Tibial artery (tissue), 4 donors: Measurements from ENCODE around the gene FNDC11.

ENCODE experiments used
- DNase-seq, 2 donors: peaks; one replicate each; pipeline ENCODE4 v3.0.0-alpha.2; 2019
- H3K27ac ChIP-seq, 2 donors: fragments of 200-600 bp; sonication (generic) in 1 of 2; 1 replicate in 1 of 2; 2 replicates in 1 of 2; pipeline ENCODE4 v1.5.1; 2018 to 2019; ENCODE audit warnings: mild to moderate bottlenecking in 1 of 2
- H3K27me3 ChIP-seq, 2 donors: fragments of 200-600 bp; sonication (generic) in 1 of 2; one replicate each; pipeline versions ENCODE4 v1.5.1 to v1.6.0; 2016 to 2019
- H3K36me3 ChIP-seq, 3 donors: fragments of 200-600 bp; sonication (generic) in 2 of 3; one replicate each; pipeline ENCODE4 v1.5.1; 2016 to 2019; ENCODE audit warnings: mild to moderate bottlenecking in 2 of 3
- H3K4me1 ChIP-seq, 4 donors: fragments of 200-600 bp; sonication (generic) in 2 of 4; 1 replicate in 3 of 4; 2 replicates in 1 of 4; pipeline ENCODE4 v1.5.1; 2016 to 2019
- H3K4me3 ChIP-seq, 2 donors: fragments of 200-600 bp; sonication (generic) in 1 of 2; 1 replicate in 1 of 2; 2 replicates in 1 of 2; pipeline ENCODE4 v1.5.1; 2018 to 2019; ENCODE audit warnings: mild to moderate bottlenecking in 2 of 2
- H3K9me3 ChIP-seq, 3 donors: fragments of 200-600 bp; sonication (generic) in 1 of 3; one replicate each; pipeline ENCODE4 v1.5.1; 2016 to 2019
- intact Hi-C: fragments of 100-400 bp; cut with DNase I; formaldehyde crosslinking; loops from one replicate; pipeline ENCODE4 v1.15.0; 2023; ENCODE audit warnings: low total_unique reads
- TF ChIP-seq, protein P1 (sequence below), 2 experiments: fragments of 200-600 bp in 1 of 2; fragments of 450-650 bp in 1 of 2; IDR thresholded peaks; one replicate each; pipeline ENCODE4 v1.5.1; 2017 to 2019; ENCODE audit warnings: antibody characterized with exemption in 2 of 2, mild to moderate bottlenecking in 1 of 2, moderate library complexity in 1 of 2

FNDC11 gene

DNA sequence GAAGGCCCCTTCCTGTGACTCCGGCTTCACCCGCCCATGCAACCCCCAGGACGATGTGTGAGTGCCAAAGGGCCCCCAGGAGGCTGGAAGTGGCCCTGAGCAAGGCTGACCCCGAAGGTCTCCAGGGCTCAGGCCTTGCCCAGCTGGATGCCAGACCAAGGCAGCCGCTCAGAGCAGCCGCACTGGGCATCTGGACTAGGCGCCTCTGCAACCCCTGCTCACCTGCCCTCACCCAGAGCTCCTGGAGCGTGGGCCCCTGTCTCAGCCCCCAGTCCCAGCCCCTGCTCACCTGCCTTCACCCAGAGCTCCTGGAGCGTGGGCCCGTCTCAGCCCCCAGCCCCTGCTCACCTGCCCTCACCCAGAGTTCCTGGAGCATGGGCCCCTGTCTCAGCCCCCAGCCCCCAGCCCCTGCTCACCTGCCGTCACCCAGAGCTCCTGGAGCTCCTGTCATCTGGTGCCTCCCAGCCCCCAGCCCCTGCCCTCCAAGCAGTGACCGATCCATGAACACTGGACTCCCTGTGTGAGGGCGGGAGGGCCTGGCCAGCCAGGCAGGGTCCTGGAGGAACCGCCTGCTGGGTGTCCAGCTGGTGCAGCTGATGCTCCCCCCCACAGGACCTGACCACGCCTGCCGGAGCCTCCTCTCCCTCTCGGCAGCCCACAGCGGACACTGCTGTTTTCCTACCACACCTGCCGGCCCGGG, 7.6 kb upstream of the FNDC11 start:
- Histone ChIP-seq H3K27me3 (peaks cover 0 to 79% of the 10 kb centered on the region in 2 donors), H3K4me3 (no peak overlapping the region), H3K9me3 (no peaks in the 10 kb centered on the region), H3K4me1 (peaks cover 0 to 5% (median 0%) of the 10 kb centered on the region in 4 donors), H3K27ac (no peak overlapping the region), H3K36me3 (no peaks in the 10 kb centered on the region)
- no peak for DNase-seq
- intact Hi-C loops = loop anchor here (5.0 kb wide), 1 partner anchor 241 kb away; no protein-coding TSS in a partner anchor
- TF ChIP-seq, protein P1, sequence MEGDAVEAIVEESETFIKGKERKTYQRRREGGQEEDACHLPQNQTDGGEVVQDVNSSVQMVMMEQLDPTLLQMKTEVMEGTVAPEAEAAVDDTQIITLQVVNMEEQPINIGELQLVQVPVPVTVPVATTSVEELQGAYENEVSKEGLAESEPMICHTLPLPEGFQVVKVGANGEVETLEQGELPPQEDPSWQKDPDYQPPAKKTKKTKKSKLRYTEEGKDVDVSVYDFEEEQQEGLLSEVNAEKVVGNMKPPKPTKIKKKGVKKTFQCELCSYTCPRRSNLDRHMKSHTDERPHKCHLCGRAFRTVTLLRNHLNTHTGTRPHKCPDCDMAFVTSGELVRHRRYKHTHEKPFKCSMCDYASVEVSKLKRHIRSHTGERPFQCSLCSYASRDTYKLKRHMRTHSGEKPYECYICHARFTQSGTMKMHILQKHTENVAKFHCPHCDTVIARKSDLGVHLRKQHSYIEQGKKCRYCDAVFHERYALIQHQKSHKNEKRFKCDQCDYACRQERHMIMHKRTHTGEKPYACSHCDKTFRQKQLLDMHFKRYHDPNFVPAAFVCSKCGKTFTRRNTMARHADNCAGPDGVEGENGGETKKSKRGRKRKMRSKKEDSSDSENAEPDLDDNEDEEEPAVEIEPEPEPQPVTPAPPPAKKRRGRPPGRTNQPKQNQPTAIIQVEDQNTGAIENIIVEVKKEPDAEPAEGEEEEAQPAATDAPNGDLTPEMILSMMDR (IDR thresholded peaks at IDR 0.05) = no peak

DNA sequence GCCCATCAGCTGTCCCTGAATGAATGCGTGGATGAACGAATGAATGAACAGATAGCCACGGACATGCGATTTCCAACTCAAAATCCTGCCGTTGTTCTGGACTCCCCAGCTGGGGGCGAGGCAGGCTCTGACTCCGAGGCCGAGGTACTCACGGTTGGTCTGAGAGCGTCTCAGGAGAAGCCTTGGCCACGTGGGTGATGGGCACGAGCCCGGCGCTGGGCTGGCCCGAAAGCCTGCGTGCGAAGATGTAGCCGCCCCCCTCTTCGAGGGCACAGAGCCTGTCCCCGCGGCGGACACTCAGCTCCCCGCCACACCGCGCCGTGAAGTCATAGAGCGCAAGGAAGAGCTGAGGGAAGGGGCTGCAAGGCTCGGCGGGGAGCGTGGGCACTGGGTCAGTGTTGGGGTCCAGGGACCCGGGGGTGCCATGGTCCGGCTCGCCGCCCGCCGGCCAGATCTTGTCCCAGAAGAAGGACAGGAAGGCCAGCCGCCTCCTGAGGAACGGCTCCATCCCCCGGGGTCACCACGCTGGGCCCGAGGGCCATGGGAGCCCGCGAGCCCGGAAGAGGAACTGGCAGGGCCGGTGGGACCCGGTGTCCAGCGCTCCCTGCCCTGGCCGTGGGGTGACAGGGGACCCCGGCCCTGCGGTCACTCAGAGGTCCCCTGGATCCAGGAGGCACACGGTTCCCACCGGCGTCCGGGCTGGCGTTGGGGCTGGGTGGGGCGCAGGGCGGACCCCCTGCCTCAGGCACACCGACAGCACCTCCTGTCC, 6.8 kb upstream of the FNDC11 start:
- TF ChIP-seq, protein P1 (IDR thresholded peaks at IDR 0.05) = no peak
- H3K9me3 ChIP-seq = no peaks in the 10 kb centered on the region
- no peak overlapping the region for H3K27ac ChIP-seq
- H3K4me3 ChIP-seq = no peak overlapping the region
- no peak for DNase-seq
- intact Hi-C loops = loop anchor here (5.0 kb wide), 1 partner anchor 240 kb away; no protein-coding TSS in a partner anchor
- no peaks in the 10 kb centered on the region for H3K36me3 ChIP-seq
- H3K4me1 ChIP-seq = peaks cover 0 to 5% (median 0%) of the 10 kb centered on the region in 4 donors
- H3K27me3 ChIP-seq = peaks cover 0 to 74% of the 10 kb centered on the region in 2 donors

DNA sequence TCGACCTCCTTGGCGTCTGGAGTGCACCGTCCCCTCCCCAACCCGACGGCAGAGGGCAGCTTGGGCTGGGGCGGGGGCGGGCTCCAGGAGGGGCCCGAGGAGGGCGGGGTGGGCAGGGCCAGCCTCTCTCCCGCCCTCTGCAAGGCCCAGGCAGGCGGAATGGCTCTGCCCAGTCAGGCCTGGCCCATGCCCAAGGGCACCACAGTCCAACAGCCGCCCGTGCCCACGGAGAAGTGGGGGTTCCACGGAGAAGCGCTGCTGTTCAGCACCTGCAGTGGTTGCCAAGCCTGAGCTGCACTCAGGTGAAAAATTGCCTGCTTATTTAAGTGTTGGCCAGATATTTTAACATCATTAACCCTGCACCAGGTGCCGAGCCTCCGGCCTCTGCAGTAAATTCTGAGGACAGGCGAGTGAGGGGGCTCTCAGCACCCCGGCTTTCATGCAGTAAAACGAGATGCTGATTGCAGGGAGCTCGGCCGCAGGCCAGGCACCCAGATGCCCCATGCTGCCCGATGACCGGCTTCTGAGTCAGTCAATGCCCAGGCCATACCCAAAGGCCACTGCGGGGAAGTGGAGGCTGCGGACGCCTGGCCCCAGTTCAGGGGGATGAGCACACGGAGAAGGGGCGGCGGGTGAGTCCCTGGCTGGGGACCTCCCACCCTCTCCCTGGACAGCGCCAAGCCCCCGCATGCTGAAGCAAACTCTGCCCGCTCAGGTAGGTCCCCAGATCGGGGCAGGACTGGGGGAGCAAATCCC, 6.1 kb upstream of the FNDC11 start, which contains the start of gene SRMS:
Gene SRMS, minus strand, starts transcription at position 25 of the 756 bp plus-strand sequence. CDS start 286 bp downstream, outside the sequence.
- Histone ChIP-seq H3K27ac (no peak within 1 kb of the TSS), H3K9me3 (no peaks in the 10 kb centered on the region), H3K36me3 (no peaks in the 10 kb centered on the region), H3K4me1 (peaks cover 0 to 5% (median 0%) of the 10 kb centered on the region in 4 donors), H3K4me3 (no peak within 1 kb of the TSS), H3K27me3 (peaks cover 0 to 81% of the 10 kb centered on the region in 2 donors)
- intact Hi-C loops = loop anchor here (5.0 kb wide), 1 partner anchor 239 kb away; no protein-coding TSS in a partner anchor
- no peak for DNase-seq
- TF ChIP-seq, protein P1 (IDR thresholded peaks at IDR 0.05) = no peak

DNA sequence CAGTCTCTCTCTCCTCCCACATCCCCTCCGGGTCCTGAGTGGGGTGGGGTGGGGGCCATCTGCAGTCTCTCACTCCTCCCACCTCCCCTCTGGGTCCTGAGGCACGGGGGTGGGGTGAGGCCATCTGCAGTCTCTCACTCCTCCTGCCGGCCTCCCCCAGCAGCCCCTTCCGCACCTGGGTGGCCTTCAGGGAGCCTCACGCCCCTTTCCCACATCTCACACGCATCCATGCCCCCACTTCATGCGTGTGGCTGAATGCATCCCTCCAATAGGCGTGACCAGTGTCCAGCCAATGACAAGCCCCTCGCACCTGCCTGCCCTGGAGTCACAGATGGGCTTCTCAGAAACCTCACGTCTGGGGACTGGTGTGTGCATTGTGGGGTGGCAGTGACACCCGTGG, 5.4 kb upstream of the FNDC11 start:
- intact Hi-C loops = loop anchor here (5.0 kb wide), 1 partner anchor 239 kb away; no protein-coding TSS in a partner anchor
- H3K36me3 ChIP-seq = no peaks in the 10 kb centered on the region
- H3K4me1 ChIP-seq = peaks cover 0 to 9% (median 2%) of the 10 kb centered on the region in 4 donors
- no peak overlapping the region for H3K27ac ChIP-seq
- TF ChIP-seq, protein P1 (IDR thresholded peaks at IDR 0.05) = no peak
- H3K27me3 ChIP-seq = peaks cover 0 to 83% of the 10 kb centered on the region in 2 donors
- H3K9me3 ChIP-seq = no peaks in the 10 kb centered on the region
- no peak overlapping the region for H3K4me3 ChIP-seq
- DNase-seq = no peak

DNA sequence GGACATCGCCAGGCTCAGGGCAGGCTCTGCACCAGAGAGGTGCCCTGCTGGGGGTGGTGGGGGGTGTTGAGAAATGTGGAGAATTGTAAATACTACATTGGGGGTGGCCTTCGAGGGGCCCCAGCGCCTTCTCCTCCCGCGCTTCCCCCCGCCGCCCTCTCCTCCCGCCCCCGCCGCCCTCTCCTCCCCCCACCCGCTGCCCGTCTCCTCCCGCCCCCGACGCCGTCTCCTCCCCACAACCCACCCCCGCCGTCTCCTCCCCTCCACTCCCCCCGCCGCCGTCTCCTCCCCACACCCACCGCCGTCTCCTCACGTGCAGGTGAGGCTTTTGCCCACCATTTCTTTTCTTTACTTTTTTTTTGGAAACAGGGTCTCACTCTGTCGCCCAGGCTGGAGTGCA, 4.9 kb upstream of the FNDC11 start:
- H3K4me3 ChIP-seq = no peak overlapping the region
- TF ChIP-seq, protein P1 (IDR thresholded peaks at IDR 0.05) = no peak
- no peak overlapping the region for H3K27ac ChIP-seq
- peaks cover 0 to 86% of the 10 kb centered on the region in 2 donors for H3K27me3 ChIP-seq
- H3K9me3 ChIP-seq = no peaks in the 10 kb centered on the region
- no peaks in the 10 kb centered on the region for H3K36me3 ChIP-seq
- intact Hi-C loops = loop anchor here (5.0 kb wide), 1 partner anchor 238 kb away; no protein-coding TSS in a partner anchor
- DNase-seq = no peak
- H3K4me1 ChIP-seq = peaks cover 0 to 14% (median 6%) of the 10 kb centered on the region in 4 donors
